GM18526 (cell line): ENCODE measurements around the gene HOXD8.

Experiments
- POLR2A ChIP-seq: IDR thresholded peaks from 3 replicates; pipeline ENCODE4 v1.6.1; 2011; ENCODE audit not compliant: insufficient read length; ENCODE audit errors: extremely low read depth

Gene HOXD8

GRCh38 chr2:176175709-176176607, 46.5 kb downstream of the HOXD8 start:
- TF ChIP-seq POLR2A = no peak

- TF ChIP-seq POLR2A = no peak
Measured at GRCh38 chr2:176177580-176178037, 48.1 kb downstream of the HOXD8 start.

DNA sequence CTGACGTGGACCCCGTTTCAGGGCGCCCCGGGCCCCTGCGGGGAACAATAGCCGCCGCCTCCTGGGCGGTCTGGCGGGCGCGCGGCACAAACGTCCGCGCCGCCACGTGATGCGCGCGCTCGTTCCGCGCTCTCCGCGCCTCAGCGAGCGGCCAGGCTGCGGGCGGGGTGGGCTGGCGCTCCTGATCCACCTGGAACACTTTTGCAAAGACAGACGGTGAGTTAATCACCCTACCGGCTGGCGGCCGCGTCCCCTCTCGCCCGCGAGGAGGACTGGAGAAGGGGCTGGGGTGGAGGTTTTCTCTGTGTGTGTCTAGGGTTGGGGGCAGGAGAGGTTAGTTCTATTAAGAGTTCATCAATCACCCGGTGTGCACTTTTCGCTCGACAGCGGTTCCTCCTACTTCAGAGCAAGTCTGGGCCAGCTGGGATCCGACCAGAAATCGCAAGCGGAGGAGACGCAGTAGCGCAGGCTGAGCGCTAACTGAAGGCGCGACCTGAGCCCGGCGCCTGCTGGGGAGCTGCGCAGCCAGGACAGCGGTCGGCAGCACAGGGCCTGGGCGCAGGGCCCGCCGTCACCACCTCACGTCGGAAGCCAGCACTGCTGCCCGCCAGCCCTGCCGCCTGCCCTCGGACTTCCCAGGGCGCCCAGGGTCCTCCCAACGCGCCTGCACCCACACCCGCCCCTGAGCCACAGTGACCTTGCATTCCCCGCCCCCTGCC, 48.7 kb downstream of the HOXD8 start:
- no peak for TF ChIP-seq POLR2A

DNA sequence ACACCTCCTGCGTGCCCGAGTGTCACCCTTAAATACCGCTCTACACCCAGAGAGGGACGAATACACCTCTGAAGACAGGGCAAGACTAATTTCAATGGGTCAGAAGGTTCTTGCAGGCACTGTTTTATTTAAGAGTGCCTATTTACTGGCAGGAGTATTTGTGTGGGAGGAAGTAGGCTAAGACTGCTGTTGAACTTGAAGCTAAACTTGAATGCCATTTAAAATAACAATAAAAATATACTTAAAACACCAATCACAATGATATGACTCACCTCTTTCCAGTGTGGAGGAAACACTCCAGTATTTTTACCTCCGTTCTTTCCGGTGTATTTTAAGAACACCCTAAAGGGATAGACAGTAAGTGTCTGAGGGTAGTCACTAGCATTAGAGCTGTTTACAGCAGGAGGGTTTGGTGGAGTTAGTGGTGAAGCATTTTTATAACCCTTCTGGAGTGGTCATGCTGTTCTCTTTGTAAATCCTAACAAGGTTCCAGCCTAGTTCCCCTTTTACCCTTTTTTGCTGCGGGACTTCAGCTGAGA, 49.3 kb downstream of the HOXD8 start:
- TF ChIP-seq POLR2A = no peak

- TF ChIP-seq POLR2A = no peak
Measured at GRCh38 chr2:176181551-176181950, 52.0 kb downstream of the HOXD8 start.
